LNCAP (cell line): Measurements from ENCODE around the gene ERICH6.

Experiments used
- CTCF ChIP-seq: fragments of 450-650 bp; IDR thresholded peaks from 2 replicates; pipeline ENCODE4 v1.5.1; 2017; ENCODE audit warnings: mild to moderate bottlenecking

Gene ERICH6

DNA sequence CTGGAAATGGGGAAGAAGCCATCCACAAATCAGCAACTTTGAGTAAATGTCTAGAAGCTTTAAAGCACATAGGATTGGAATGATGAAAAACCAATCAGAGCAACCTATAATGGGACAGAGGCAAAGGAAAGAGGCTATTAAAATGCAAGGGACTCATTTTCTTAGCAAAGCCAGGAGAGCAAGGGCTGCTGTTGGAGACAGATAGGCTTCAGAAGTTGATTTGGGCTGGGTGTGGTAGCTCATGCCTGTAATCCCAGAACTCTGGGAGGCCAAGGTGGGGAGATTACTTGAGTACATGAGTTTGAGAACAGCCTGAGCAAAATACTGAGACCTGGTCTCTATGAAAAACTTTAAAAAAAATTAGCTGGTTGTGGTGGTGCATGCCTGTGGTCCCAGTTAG, 16.1 kb downstream of the ERICH6 start:
- TF ChIP-seq CTCF: no peak

DNA sequence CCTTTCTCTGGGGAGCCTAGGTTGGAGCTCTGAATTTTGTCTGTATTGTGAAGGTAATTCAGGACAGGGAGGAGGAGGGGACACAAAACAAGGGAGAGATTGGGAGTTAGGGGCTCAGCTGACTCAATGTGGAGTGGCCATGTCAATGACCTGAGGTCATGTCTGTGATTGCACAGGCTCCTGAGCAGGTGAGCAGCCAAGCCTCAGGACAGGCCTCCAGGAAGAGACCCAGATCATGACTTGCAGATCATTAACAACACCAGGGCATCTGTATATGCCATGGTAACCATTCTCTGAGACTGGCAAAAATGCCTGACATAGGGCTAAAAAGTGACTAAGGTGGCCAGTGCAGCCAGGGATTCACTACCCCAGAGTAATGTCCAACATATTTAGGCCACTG, 20.9 kb downstream of the ERICH6 start:
- no peak for TF ChIP-seq CTCF

DNA sequence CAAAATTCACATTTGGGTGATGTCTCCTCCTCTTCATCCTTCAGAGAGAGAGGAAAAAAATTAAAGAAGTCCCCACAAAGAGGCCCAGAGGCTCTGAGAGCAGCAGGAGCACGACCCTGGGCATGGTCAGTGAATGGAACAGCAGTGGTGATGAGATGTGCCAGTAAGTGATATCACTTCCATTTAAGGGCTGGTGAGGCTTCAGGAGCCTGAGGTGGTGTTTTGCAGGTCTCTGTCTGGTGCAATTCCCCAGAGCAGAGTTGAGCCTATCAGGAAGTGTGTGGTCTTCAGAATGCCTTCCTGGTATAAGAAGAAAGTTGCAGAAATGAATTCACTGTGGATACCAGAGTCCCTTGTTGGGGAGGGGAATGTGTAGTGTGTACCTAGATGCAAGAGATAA, 21.4 kb downstream of the ERICH6 start:
- no peak for TF ChIP-seq CTCF

GRCh38 chr3:150681057-150681456, 22.7 kb downstream of the ERICH6 start:
- TF ChIP-seq CTCF: no peak

- no peak for TF ChIP-seq CTCF
Measured at GRCh38 chr3:150680562-150680961, 23.2 kb downstream of the ERICH6 start.

DNA sequence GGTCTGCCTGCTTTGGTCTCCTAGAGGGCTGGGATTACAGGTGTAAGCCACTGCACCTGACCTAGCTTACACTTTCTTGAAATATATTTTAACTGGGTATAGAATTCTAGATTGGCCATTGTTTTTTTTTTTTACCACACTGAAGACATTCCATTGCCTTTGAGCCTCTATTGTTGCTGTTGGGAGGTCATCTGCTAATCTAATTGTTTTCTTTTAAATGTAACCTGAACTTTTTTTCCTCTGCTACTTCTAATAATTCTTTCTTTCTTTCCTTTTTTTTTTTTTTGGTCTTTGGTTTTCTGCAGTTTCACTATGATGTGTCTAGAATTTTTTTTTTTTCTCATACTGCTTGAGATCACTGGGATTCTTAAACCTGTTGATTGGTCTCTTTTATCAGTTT, 28.1 kb downstream of the ERICH6 start:
- no peak for TF ChIP-seq CTCF

DNA sequence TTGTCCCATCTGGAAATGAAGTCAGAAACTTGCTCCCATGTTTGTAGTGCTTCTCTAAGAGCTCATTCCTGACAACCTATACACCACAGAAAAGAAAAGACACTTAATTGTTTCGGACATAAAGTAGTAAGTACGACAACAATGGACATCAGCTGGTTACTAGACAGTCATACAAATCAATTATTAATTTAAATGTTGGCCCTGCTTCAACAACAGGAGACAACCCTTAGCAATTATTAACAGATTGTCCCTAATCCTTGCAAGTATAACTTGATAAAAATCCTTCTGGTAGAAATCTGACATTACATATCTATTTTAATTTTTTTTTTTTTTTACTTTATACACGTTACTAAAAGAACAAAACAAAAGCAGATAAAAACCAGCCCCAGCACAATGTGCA, 29.8 kb downstream of the ERICH6 start:
- TF ChIP-seq CTCF: no peak

DNA sequence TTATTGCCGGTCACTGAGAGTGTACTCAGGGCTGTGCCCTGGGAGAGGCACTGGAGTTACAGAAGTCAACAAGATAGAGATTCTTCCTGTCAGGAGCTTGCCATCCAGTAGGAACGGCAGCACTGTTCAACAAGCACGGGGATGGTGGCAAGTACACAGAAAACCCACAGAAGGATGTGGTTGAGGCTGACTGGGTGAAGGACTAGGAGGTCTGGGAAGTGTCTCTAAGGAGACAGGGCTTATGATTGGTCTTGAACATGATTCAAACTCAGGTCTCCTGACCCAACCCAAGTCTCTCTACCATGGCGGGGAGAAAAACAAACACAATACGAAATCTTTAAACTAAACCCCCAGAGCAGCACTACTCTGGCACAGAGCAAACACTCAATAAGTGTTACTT, 37.6 kb downstream of the ERICH6 start:
- TF ChIP-seq CTCF: no peak
